ENCODE results near the gene KLK5.

The KLK5 gene

GRCh38 chr19:50894478-50895356, 58.1 kb downstream of the KLK5 start:
- H3K4me3 ChIP-seq (ENCODE audit: low read depth, low read length): no peak overlapping the region

All from iPS-11a (cell line).